ENCODE results near the gene KIF12.
"Not testable (repeated sequence)": the region's sequence is repeated elsewhere in the genome, so short reads cannot be mapped to it uniquely, and the experiment has no call there.

KIF12 gene

DNA sequence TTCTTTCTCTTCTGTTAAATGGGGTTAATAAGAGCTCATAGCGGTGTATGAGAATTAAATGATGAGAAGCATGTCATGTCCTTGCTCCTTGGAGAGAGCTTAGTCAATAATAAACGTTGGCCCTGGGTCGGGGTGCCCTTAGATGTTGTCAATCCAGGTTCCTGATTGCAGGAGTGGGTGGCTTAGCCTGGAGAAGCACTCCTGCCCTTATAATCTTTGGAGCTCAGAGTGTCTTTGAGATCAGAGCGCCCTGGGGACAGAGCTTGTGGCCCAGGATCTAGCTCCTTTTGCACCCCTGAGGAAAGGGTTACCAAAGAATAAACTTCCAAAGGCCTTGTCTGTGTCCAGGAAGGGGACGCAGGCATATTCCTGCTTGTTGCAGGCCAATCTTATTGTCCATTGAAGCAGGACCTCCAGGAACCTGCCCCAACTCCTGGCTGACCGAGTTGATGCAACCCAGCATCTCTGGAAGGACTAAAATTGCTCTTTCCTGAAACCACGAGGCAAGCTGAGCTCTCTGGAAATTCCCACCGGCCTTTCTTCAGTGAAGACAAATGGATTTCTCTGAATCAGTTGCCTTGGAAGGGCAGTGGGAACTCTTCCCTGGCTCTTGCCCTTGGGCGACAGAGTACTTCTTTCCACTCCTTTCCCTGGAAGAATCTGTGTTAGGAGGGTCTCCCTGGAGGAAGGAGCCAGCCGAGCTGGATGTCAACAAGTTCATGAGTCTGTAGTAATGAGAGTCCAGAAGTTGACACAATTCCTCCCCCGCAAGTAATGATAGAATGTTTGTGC, 14.6 kb downstream of the KIF12 start:
- DNase-seq (ENCODE audit: low spot score) = no peak

DNA sequence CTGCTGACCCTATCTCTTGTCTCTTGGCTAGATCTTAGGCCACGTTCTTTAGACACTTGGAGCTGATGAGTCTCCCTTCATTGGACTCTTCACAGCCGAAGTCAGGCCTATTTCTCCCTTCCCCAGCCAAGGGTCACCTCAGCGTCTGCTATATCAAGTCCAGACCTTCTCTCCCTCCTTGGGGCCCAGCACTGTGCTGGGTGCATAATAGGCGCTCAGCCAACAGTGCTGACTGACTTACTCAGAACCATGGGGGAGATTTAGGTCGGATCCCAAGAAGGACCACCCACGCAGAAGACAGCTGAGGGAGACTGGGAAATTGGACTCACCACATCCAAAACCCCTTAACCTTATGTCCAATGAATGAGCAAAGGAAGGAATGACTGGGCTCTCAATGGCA, 15.4 kb downstream of the KIF12 start:
- DNase-seq (ENCODE audit: low spot score) = no peak

DNA sequence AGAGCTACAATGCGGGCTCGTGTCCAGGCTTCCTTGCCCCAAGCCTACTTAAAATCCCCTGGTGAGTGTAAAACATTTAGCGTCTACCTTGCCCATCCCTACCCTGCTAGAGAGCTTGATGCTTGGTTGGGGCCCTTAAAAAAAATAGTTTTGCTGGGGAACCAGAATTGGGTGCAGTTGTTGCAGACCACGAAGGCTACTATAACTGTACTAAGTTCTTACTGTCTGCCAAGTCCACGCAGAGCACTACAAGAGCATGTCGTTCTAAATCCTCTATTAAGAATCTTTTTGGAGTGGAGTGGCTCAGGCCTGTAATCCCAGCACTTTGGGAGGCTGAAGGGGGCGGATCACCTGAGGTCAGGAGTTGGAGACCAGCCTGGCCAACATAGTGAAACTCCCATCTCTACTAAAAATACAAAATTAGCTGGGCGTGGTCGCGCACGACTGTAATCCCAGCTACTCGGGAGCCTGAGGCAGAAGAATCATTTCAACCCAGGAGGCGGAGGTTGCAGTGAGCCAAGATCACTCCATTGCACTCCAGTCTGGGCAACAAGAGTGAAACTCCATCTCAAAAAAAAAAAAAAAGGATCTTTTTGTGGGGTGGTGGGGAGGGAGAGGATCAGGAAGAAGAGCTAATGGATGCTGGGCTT, 16.2 kb downstream of the KIF12 start:
- DNase-seq (ENCODE audit: low spot score) = not testable (repeated sequence)

DNA sequence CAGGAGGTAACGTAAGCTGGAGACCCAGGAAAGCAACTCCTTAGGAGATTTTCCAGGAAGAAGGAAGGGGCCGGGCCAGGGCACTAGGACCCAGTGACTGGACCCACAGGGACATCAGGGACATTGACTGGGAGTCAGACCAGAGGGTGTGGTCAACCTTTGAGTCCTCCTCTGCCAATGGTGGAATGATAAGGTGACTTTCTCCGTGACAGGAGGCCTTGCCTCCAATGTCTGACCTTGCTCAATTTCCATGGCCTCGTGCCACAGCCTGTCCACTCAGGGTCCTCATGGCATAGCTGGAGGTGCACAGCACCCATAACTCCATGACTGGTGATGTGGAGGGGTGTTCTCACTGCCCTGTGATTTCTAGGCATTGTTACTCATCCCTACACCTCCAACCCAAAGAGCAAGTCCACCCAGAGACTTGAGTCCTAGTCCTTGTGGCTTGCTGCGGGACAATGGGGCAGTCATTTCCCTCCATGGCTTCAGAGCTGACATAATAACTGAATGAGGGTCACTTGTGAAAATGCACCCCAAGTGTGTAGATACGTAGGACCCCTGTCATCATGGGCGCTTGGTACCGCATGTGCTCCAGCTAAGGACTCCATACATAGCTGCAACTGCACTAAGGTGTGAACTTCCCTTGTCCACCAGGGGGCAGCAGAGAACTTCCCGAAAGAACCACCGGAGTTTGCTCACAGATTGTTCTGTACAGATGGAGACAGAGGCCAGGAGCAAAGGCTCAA, 16.9 kb downstream of the KIF12 start:
- DNase-seq (ENCODE audit: low spot score) = peak; percentile 88

DNA sequence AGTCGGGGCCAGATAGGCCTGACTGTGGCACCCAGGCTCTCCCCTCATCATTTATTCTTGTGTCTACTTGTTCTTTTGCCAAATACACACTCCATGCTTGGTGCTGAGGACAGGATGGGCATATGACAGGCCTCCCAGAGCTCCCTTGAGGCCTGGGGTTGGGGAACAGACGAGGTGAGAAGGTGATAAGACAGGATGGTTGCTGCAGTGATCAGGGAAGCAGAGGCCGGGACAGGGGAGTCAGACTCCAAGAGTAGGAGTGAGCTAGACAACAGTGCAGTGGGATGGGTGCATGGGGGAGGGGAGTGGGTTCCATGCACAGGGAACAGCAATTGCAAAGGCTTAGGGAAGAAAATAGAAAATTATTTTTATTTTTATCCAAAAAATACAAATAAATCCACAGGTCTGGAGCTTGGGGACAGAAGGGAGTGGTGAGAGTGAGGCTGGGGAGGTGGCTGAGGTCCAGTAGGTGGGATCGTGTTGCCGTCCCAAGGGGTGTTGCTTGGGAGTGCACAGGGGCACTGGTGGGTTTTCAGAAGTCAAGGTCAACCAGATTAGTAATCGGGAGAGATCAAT, 17.6 kb downstream of the KIF12 start:
- no peak for DNase-seq (ENCODE audit: low spot score)

DNA sequence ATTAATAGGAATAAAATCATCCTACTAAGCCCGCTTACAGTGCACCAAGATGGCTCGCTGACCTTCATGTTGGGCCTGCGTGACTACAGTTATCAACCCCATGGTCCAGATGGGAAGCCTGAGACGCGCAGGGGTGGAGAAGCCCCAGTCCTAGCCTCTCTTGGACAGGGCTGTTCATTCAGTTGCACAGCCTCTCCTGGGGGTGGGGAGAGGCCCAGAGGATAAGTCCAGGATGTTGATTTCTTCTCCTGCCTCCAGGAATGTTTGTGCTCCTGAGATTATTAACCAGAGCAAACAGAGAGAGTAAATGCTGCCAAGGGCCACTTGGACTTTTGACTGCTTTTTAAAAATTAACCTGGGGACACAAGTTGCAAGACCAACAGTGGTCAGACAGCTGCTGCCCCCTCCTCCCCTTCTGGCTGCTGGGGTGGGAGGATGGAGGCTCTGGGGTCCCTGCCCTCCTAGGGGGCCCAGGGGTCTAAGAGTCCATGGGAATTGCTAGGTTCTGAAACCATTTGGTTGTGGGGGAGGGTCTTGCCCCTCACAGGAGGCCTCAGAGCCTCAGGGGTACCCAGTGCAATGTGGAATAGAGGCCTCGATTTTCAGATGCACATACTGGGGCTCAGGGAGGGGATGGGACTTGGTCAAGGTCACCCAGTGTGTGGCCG, 18.2 kb downstream of the KIF12 start:
- DNase-seq (ENCODE audit: low spot score) = no peak

DNA sequence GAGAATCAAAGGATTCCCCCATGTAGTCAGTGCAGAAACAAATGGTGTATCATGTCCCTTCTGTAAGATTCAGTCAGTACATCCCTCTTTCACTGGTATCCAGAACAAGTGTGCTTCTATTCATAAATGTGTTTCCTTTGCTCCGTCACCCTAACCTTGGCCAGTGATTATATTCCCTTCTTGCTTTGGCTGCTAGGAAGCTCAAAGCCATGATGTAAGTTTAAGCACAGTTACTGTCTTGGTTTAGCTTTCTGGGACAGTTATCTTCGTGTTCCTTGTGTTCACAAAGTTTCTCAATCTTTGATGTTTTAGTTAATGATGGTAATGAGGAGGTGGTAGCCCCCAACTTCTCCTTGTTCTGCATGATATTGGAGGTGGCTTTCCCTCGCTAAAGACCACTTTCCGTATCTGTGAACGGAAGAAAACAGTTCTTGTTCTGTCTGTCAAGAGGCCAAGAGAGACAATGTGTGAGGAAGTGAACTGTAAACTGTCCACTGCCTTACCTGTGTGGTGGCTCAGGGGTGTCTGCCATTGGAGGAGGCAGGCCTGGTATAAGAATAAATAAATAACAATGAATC, 18.8 kb downstream of the KIF12 start:
- DNase-seq (ENCODE audit: low spot score) = no peak

DNA sequence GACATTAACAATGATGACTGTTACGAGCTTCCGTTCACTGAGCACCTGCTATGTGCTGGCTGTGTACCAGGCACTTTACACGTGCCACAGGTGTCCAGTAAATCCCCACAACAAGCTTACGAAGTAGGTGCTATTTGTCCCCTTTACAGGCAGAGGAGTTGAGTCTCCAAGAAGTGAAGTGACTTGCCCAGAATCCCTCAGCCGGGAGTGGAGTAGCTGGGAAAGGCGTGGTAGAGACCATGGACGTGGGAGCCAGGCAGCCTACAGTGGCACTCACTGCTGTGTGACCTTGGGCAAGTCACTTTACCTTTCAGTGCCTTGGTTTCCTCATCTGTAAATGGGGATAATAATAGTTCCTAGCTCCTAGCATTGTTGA, 20.3 kb downstream of the KIF12 start:
- DNase-seq (ENCODE audit: low spot score) = no peak

DNA sequence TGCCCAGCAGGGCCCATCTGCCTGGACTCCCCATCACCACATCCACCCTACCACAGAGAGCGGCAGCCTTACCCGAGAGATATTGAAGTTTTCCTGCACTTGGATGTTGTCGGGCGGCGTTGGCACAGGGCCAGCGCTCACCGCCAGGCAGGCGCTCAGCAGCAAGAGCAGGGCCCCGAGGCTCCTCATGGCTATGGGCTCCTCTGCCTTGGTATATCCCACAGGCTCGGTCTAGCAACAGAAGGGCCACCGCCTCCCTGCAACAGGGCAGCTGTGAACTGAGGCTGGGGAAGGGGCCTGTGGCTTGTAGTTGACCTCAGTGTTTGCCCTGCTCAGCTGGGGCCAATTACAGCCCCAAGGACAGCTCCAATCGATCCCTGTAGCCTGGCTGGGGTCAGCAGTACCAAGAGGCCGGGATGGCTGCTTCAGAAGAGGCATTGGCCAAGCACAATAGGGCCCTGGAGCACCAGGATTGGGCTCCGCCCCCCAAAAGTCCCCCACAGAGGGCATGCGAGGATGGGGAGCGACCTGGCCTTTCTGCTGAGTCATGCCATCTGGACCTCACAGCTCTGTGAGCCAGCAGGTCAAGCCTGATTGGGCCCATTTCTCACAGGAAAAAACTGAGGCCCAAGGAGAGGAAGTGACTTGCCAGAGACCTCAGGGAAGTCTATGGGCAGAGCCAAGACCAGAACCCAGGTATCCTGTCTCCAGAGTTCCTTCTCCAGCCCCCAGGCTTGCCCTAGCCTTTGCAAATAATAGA, 20.9 kb downstream of the KIF12 start, which contains the start of gene AMBP:
AMBP (minus strand) TSS at position 280 of the 760 bp plus-strand sequence; CDS start at position 189, 91 bp downstream.
- DNase-seq (ENCODE audit: low spot score) = no peak

DNA sequence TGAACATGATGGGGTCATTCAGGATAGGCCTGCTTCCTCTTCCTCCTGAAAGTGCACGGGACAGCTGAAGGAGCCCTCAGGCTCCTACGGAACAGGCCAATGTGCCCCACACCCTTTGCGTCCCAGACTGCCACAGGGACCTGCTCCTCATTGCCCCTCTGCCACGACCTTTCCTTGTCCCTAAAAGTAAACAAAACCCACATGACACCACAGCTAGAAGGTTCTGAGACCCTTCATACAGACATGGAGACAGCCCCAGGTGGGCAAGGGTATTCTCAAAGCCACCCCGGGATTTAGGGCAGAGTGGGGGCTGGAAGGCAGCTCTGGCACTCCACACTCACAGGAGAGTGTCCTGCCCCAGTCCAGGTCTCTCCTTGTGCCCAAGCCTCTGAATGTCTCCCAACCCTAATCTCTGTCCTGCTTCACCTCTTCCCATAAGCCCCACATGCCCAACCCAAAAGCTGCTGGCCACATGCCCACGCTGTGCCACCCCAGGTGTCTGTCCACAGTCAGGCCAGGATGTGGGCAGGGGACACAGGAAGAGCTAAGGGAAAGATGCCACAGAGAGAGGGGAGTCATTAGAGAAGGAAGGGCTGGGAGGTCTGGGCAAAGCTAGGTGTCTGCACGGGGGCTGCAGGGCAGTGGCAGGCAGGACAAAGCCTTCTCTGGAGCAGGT, 21.8 kb downstream of the KIF12 start:
- DNase-seq (ENCODE audit: low spot score) = no peak

DNA sequence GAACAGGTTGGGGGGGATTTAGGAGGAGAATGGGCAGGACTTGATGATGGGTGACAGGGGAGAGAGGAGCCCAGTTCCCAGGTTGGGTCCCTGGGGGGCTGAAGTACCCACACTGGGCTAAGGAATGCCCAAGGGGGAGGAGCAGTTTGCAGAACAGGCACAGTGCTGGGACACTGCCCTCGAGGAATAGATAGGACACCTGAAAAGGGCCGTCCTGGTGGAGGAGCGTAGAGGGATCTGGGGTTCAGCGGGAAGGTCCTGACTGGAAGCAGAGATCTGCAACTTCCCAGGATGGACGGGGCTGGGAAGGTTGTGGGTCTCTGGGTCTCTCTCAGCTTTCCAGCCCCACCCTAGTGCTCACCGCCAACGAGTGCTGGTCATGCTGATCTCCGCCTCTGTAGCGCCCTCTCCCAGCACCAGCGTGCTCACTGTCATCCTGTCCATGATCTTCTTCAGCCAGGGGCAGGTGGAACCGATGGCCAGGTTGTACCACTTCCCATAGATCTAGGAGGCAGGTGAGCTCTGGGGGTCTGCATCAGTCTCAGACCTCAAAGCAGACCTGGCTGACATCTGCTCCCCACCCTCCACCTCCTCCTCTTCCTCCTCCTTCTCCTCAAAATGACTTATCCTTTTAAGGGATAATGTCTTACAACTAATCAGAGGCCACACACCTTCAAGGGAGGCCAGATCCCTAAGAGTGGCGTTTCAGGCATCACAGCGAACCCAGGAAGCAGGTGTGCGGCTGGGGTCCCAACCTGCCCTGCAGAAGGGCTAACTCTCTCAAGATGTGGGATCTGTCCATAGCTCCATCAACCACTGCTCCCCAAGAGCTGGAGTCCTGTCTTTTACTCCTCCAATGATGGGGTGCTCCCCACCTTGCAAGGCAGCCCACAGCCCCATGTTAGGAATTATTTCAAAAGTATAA, 22.6 kb downstream of the KIF12 start:
- no peak for DNase-seq (ENCODE audit: low spot score)

DNA sequence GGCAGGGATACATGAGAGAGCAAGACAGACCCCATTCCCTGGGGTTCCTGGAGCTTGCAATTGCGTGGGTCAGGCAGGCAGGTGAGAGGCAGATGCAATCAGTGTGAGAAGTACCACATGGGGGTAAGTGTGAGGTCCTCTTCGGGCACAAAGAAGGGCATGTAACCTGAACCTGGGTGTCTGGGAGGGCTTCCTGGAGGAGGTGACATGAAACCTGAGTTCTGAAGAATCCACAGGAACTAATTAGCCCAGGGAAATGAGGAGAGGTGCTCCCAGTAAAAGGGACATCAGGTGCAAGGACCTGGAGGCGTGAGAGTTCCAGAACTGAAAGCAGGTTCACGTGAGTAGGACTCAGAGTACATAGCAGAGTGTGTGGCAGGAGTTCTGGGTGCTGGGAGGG, 23.5 kb downstream of the KIF12 start:
- DNase-seq (ENCODE audit: low spot score) = no peak

DNA sequence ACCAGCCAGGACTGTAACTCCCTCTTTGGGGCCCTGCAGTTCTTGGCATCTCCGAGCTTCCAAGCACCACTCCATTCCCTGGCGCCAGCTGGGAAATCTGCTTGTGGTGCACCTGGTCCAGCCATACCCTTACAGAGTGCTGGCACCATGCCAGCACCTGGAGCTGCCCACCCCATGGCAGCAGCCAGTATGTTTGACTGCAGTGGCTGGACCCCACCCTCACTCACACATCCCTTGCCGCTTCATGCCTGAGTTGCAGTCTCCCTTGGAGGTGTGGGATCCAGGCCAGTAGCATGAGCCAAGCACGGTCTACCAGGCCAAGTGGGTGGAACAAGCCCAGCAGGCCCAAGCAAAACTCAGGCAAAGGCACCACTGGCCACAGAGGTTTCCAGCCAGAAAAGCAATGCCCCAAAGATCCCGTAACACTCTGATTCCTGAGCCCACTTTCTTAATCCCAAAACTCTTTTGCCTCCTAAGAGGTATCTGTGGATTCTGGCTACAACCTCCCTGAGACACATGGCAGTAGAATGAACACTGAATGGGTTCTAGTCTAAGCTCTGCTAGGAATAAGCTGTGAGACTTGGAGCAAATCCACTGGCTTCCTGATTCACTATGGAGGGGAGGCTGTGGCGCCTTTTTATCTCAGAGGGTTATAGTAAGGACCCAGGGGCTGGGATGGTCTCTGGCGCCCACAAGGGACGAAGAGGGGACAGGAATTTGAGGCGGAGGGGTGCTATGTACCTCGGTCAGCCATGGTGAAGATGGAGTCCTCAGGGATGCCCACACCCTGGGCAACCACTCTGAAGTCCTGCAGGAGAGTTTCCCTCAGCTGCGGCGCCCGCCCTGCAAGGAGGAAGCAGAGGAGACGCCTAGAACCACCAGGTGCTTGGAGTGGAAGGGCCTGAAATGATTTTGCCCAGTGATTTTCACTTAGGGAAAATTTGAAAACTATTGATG, 26.6 kb downstream of the KIF12 start:
- no peak for DNase-seq (ENCODE audit: low spot score)

DNA sequence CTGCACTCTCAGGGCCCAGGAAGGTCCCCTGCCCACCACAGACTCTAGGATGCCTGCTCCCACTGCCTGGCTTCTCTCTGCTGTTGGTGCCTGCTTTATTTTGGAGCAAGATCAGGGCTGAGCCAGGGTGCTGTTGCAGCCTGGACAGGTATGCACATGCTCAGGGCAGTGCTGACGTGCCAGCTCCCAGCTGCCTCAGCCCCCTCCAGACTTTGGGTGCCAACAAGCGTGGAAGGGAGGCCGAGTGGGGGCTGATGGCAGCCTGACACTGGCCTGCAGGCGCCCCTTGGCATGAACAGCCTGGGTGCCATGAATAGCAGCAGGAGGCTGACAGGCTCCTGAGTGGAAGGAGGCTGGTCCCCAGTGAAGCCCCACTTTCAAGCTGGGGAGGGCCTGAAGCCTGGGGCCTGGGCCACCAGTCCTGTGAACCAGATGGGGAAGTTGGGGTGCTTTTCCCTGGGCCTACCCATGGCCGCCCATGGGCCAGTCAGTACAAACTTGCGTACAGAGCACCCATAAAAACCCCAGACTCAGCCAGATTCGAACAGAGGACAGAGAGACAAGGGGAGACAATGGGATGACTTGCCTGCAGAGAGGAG, 27.8 kb downstream of the KIF12 start:
- DNase-seq (ENCODE audit: low spot score) = no peak

DNA sequence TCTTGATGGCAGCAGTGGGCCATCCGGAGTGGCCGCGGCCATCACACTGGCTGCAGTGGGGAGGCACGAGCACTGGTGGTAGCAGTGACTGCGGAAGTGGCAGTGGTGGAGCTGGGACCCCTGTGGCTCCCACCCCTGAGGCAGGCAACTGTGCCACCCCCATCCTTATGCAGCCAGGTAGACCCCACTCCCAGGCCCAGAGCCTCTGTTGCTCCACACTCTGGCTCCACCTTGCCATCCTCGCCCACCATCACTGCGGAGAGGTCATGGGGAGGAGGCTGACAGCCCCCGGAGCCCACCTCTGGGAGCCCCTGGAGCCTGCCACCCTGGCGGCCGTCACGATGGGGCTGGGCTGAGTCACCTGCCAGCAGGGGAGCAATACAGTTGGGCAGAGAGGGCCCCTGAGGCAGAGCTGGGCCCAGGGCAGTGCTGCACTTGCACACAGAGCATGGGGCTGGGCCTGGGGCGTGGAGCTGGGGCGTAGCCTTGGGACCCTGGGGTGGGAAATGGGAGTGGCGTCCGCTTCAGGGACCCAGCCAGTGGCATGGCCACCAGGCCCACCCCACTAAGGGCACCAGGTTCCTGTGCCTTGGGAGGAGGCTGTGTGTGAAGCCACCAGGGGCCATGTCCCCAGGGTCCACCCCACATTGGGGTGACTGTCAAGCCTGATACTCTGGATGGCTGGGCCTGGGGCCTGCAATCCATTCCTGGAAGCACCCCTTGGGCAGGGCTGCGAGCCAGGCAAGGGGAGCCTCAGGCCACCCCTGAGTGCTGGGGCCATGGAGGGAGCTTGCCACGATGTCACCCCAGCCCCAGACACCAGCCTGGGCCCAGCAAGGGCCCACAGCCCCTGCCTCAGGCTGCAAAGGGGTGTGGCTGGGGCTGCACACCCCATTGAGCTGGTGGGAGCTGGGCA, 28.6 kb downstream of the KIF12 start:
- DNase-seq (ENCODE audit: low spot score) = no peak

DNA sequence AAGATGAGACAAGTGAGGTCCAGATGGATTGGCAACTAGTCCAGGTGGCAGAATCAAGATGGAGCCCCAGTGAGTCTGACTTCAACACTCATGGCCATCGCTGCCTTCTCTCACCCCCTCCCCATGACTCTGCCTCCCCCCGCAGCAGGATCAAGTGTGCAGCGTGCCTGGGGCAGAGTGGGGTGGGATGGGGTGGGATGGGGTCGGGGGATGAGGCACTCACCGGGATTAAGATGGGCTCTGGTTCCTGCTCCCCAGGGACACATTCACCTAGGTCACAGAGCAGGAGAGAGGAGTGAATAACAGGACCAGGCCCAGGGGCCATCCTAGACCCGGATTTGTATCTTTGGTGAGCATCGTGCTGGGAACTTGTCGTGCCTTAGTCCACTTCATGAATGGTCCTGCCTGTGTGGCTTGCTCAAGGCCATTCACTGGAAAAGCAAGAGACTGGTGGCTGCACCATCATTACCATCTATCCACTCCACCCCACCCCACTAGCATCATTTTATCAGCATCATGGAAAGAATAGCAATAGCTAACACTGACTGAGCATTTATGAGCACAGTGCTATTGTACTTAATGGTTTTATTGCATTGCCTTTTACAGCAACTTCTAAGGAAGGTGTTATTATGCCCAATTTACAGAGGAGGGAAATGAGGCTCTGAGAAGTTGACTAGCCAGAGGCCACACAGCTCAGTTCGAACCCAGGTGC, 29.5 kb downstream of the KIF12 start:
- DNase-seq (ENCODE audit: low spot score) = no peak

All from hepatic stellate cell (primary cell).